Mammary epithelial cell (primary cell): Measurements from ENCODE around the gene NEU1.

Experiments
- EZH2 ChIP-seq: IDR thresholded peaks from 2 replicates; pipeline ENCODE4 v1.6.1; 2012; ENCODE audit warnings: low read length, inconsistent platforms, borderline replicate concordance
- TF ChIP-seq, protein P1 (sequence below), 2 donors: IDR thresholded peaks in 1 of 2; conservative IDR thresholded peaks in 1 of 2; 2 replicates each; pipeline ENCODE4 v1.5.1; 2011 to 2012; ENCODE audit warnings: inconsistent platforms in 2 of 2, low read length in 2 of 2, mild to moderate bottlenecking in 2 of 2, control low read depth in 1 of 2, low read depth in 1 of 2; ENCODE audit not compliant: insufficient read depth in 1 of 2; ENCODE audit errors: extremely low read depth in 1 of 2

GRCh38 chr6:31900917-31901414 is 38.3 kb upstream of the NEU1 start:
- TF ChIP-seq, protein P1, sequence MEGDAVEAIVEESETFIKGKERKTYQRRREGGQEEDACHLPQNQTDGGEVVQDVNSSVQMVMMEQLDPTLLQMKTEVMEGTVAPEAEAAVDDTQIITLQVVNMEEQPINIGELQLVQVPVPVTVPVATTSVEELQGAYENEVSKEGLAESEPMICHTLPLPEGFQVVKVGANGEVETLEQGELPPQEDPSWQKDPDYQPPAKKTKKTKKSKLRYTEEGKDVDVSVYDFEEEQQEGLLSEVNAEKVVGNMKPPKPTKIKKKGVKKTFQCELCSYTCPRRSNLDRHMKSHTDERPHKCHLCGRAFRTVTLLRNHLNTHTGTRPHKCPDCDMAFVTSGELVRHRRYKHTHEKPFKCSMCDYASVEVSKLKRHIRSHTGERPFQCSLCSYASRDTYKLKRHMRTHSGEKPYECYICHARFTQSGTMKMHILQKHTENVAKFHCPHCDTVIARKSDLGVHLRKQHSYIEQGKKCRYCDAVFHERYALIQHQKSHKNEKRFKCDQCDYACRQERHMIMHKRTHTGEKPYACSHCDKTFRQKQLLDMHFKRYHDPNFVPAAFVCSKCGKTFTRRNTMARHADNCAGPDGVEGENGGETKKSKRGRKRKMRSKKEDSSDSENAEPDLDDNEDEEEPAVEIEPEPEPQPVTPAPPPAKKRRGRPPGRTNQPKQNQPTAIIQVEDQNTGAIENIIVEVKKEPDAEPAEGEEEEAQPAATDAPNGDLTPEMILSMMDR (conservative IDR thresholded peaks at IDR 0.05 in 1 of 2, IDR thresholded peaks at IDR 0.05 in 1 of 2; ENCODE audit: extremely low read depth in 1 of 2, insufficient read depth in 1 of 2, low read depth in 1 of 2, low read length in 2 of 2) = no peak
- no peak for TF ChIP-seq EZH2
